GM18526 (cell line): ENCODE results near the gene BOK.

Source experiments
- POLR2A ChIP-seq: IDR thresholded peaks from 3 replicates; pipeline ENCODE4 v1.6.1; 2011; ENCODE audit not compliant: insufficient read length; ENCODE audit errors: extremely low read depth

BOK gene

GRCh38 chr2:241548451-241548835, 10.1 kb upstream of the BOK start:
- TF ChIP-seq POLR2A, result no peak

GRCh38 chr2:241550616-241551580, 7.6 kb upstream of the BOK start:
- no peak for TF ChIP-seq POLR2A

GRCh38 chr2:241551599-241551997, 6.9 kb upstream of the BOK start:
- no peak for TF ChIP-seq POLR2A

GRCh38 chr2:241551998-241552737, 6.4 kb upstream of the BOK start:
- TF ChIP-seq POLR2A, result no peak

GRCh38 chr2:241553512-241553830, 5.1 kb upstream of the BOK start:
- TF ChIP-seq POLR2A, result no peak

GRCh38 chr2:241553981-241554380, 4.6 kb upstream of the BOK start:
- TF ChIP-seq POLR2A, result no peak

GRCh38 chr2:241554610-241555322, 3.8 kb upstream of the BOK start:
- no peak for TF ChIP-seq POLR2A

GRCh38 chr2:241555711-241556110, 2.8 kb upstream of the BOK start:
- TF ChIP-seq POLR2A, result no peak

GRCh38 chr2:241556746-241557145, 1.8 kb upstream of the BOK start:
- no peak for TF ChIP-seq POLR2A

GRCh38 chr2:241559323-241560161, 997 bp downstream of the BOK start:
- TF ChIP-seq POLR2A, result no peak

- no peak for TF ChIP-seq POLR2A
These were observed 1.8 kb downstream of the BOK start for GRCh38 chr2:241560162-241560882.

GRCh38 chr2:241560883-241561474, 2.4 kb downstream of the BOK start:
- TF ChIP-seq POLR2A, result no peak

GRCh38 chr2:241561832-241562231, 3.3 kb downstream of the BOK start:
- no peak for TF ChIP-seq POLR2A
